ENCODE measurements around the gene AKAP9. TPM values are rescaled to one million over a fixed set of nuclear protein-coding genes. Genes with fewer than 3 reads are reported as not detected.
"Not testable (repeated sequence)": the region's sequence is repeated elsewhere in the genome, so short reads cannot be mapped to it uniquely, and the experiment has no call there.

AKAP9 gene
- total RNA-seq, 4 donors from 2014 or later: 49.4 to 192 (median 68.0) TPM

- Histone ChIP-seq H3K36me3 (no peaks in the 10 kb centered on the region), H3K9me3 (no peaks in the 10 kb centered on the region), H3K4me3 (no peak overlapping the region), H3K27ac (peak overlapping the region; percentile 10), H3K27me3 (no peaks in the 10 kb centered on the region), H3K4me1 (peaks cover 32% of the 10 kb centered on the region)
- 42% methylated on average over 2 of the region's 2 CpGs for WGBS
- DNase-seq (ENCODE audit: low spot score in 2 of 2): no peak
- no peak for TF ChIP-seq POLR2AphosphoS5 (IDR thresholded peaks at IDR 0.05)
- TF ChIP-seq CTCF (IDR thresholded peaks at IDR 0.05): no peak
- no peak for TF ChIP-seq POLR2A (IDR thresholded peaks at IDR 0.05)
- TF ChIP-seq EP300 (IDR thresholded peaks at IDR 0.05): no peak
These were observed 4.8 kb downstream of the AKAP9 start for GRCh38 chr7:91945476-91945875.

- Histone ChIP-seq H3K36me3 (no peaks in the 10 kb centered on the region), H3K27me3 (no peaks in the 10 kb centered on the region), H3K27ac (no peak overlapping the region), H3K9me3 (no peaks in the 10 kb centered on the region), H3K4me1 (peaks cover 32% of the 10 kb centered on the region), H3K4me3 (no peak overlapping the region)
- 63% methylated on average over 3 of the region's 3 CpGs for WGBS
- DNase-seq (ENCODE audit: low spot score in 2 of 2): no peak
- TF ChIP-seq POLR2A (IDR thresholded peaks at IDR 0.05) (no peak), POLR2AphosphoS5 (IDR thresholded peaks at IDR 0.05) (no peak), CTCF (IDR thresholded peaks at IDR 0.05) (no peak), EP300 (IDR thresholded peaks at IDR 0.05) (no peak)
These were observed 5.9 kb downstream of the AKAP9 start for GRCh38 chr7:91946549-91946948.

GRCh38 chr7:91947948-91948347, 7.3 kb downstream of the AKAP9 start:
- no peak for DNase-seq (ENCODE audit: low spot score in 2 of 2)
- no peaks in the 10 kb centered on the region for H3K9me3 ChIP-seq
- H3K27ac ChIP-seq: no peak overlapping the region
- no peak overlapping the region for H3K4me3 ChIP-seq
- 100% methylated on average over 1 of the region's 1 CpG for WGBS
- H3K27me3 ChIP-seq: no peaks in the 10 kb centered on the region
- no peaks in the 10 kb centered on the region for H3K36me3 ChIP-seq
- H3K4me1 ChIP-seq: peaks cover 18% of the 10 kb centered on the region
- TF ChIP-seq CTCF (IDR thresholded peaks at IDR 0.05) (no peak), POLR2AphosphoS5 (IDR thresholded peaks at IDR 0.05) (no peak), POLR2A (IDR thresholded peaks at IDR 0.05) (no peak), EP300 (IDR thresholded peaks at IDR 0.05) (no peak)

- TF ChIP-seq POLR2A (IDR thresholded peaks at IDR 0.05) (no peak), CTCF (IDR thresholded peaks at IDR 0.05) (no peak), EP300 (IDR thresholded peaks at IDR 0.05) (no peak), POLR2AphosphoS5 (IDR thresholded peaks at IDR 0.05) (no peak)
- H3K27ac ChIP-seq: no peak overlapping the region
- peaks cover 20% of the 10 kb centered on the region for H3K4me1 ChIP-seq
- no peaks in the 10 kb centered on the region for H3K36me3 ChIP-seq
- no peak for DNase-seq (ENCODE audit: low spot score in 2 of 2)
- H3K9me3 ChIP-seq: no peaks in the 10 kb centered on the region
- H3K27me3 ChIP-seq: no peaks in the 10 kb centered on the region
- H3K4me3 ChIP-seq: no peak overlapping the region
- WGBS: 92% methylated on average over 1 of the region's 1 CpG
These were observed 8.8 kb downstream of the AKAP9 start for GRCh38 chr7:91949221-91950009.

GRCh38 chr7:91953618-91954017, 13.0 kb downstream of the AKAP9 start:
- Histone ChIP-seq H3K4me1 (peaks cover 2% of the 10 kb centered on the region), H3K9me3 (no peaks in the 10 kb centered on the region), H3K36me3 (no peaks in the 10 kb centered on the region), H3K4me3 (no peak overlapping the region), H3K27me3 (no peaks in the 10 kb centered on the region), H3K27ac (no peak overlapping the region)
- TF ChIP-seq EP300 (IDR thresholded peaks at IDR 0.05): no peak
- TF ChIP-seq POLR2AphosphoS5 (IDR thresholded peaks at IDR 0.05): no peak
- no peak for TF ChIP-seq POLR2A (IDR thresholded peaks at IDR 0.05)
- no peak for TF ChIP-seq CTCF (IDR thresholded peaks at IDR 0.05)
- WGBS: 87% methylated on average over 3 of the region's 3 CpGs
- DNase-seq (ENCODE audit: low spot score in 2 of 2): no peak

GRCh38 chr7:91956464-91956863, 15.8 kb downstream of the AKAP9 start:
- H3K27me3 ChIP-seq; H3K9me3 ChIP-seq; DNase-seq (ENCODE audit: low spot score in 2 of 2); H3K4me3 ChIP-seq; H3K36me3 ChIP-seq; H3K4me1 ChIP-seq; H3K27ac ChIP-seq: not testable (repeated sequence)
- WGBS: 81% methylated on average over 2 of the region's 2 CpGs

Data from suprapubic skin (tissue), 4 donors.